ENCODE data around the gene KRT33B. TPM values are rescaled to one million over a fixed set of nuclear protein-coding genes. Genes with fewer than 3 reads are reported as not detected.

Gene KRT33B
- total and polyA plus RNA-seq, 2 of the 8 experiments (the other 6 are each of a cell fraction or from before 2014, with no cell fraction given) = not detected

GRCh38 chr17:41413353-41413957 lies 43.8 kb upstream of the KRT33B start (continued):
- TF ChIP-seq, protein P1, sequence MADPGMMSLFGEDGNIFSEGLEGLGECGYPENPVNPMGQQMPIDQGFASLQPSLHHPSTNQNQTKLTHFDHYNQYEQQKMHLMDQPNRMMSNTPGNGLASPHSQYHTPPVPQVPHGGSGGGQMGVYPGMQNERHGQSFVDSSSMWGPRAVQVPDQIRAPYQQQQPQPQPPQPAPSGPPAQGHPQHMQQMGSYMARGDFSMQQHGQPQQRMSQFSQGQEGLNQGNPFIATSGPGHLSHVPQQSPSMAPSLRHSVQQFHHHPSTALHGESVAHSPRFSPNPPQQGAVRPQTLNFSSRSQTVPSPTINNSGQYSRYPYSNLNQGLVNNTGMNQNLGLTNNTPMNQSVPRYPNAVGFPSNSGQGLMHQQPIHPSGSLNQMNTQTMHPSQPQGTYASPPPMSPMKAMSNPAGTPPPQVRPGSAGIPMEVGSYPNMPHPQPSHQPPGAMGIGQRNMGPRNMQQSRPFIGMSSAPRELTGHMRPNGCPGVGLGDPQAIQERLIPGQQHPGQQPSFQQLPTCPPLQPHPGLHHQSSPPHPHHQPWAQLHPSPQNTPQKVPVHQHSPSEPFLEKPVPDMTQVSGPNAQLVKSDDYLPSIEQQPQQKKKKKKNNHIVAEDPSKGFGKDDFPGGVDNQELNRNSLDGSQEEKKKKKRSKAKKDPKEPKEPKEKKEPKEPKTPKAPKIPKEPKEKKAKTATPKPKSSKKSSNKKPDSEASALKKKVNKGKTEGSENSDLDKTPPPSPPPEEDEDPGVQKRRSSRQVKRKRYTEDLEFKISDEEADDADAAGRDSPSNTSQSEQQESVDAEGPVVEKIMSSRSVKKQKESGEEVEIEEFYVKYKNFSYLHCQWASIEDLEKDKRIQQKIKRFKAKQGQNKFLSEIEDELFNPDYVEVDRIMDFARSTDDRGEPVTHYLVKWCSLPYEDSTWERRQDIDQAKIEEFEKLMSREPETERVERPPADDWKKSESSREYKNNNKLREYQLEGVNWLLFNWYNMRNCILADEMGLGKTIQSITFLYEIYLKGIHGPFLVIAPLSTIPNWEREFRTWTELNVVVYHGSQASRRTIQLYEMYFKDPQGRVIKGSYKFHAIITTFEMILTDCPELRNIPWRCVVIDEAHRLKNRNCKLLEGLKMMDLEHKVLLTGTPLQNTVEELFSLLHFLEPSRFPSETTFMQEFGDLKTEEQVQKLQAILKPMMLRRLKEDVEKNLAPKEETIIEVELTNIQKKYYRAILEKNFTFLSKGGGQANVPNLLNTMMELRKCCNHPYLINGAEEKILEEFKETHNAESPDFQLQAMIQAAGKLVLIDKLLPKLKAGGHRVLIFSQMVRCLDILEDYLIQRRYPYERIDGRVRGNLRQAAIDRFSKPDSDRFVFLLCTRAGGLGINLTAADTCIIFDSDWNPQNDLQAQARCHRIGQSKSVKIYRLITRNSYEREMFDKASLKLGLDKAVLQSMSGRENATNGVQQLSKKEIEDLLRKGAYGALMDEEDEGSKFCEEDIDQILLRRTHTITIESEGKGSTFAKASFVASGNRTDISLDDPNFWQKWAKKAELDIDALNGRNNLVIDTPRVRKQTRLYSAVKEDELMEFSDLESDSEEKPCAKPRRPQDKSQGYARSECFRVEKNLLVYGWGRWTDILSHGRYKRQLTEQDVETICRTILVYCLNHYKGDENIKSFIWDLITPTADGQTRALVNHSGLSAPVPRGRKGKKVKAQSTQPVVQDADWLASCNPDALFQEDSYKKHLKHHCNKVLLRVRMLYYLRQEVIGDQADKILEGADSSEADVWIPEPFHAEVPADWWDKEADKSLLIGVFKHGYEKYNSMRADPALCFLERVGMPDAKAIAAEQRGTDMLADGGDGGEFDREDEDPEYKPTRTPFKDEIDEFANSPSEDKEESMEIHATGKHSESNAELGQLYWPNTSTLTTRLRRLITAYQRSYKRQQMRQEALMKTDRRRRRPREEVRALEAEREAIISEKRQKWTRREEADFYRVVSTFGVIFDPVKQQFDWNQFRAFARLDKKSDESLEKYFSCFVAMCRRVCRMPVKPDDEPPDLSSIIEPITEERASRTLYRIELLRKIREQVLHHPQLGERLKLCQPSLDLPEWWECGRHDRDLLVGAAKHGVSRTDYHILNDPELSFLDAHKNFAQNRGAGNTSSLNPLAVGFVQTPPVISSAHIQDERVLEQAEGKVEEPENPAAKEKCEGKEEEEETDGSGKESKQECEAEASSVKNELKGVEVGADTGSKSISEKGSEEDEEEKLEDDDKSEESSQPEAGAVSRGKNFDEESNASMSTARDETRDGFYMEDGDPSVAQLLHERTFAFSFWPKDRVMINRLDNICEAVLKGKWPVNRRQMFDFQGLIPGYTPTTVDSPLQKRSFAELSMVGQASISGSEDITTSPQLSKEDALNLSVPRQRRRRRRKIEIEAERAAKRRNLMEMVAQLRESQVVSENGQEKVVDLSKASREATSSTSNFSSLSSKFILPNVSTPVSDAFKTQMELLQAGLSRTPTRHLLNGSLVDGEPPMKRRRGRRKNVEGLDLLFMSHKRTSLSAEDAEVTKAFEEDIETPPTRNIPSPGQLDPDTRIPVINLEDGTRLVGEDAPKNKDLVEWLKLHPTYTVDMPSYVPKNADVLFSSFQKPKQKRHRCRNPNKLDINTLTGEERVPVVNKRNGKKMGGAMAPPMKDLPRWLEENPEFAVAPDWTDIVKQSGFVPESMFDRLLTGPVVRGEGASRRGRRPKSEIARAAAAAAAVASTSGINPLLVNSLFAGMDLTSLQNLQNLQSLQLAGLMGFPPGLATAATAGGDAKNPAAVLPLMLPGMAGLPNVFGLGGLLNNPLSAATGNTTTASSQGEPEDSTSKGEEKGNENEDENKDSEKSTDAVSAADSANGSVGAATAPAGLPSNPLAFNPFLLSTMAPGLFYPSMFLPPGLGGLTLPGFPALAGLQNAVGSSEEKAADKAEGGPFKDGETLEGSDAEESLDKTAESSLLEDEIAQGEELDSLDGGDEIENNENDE (IDR thresholded peaks at IDR 0.05; ENCODE audit: insufficient replicate concordance, low read length) = no peak
- no peak for TF ChIP-seq EGR1 (IDR thresholded peaks at IDR 0.05; ENCODE audit: borderline replicate concordance, low read depth, low read length)
- no peak for TF ChIP-seq BRCA1 (IDR thresholded peaks at IDR 0.05; ENCODE audit: low read depth, low read length)
- no peak for TF ChIP-seq TAF1 (IDR thresholded peaks at IDR 0.05; ENCODE audit: low read depth, low read length)
- TF ChIP-seq CEBPB (IDR thresholded peaks at IDR 0.05; ENCODE audit: low read depth, low read length) = no peak
- TF ChIP-seq RXRA (IDR thresholded peaks at IDR 0.05; ENCODE audit: insufficient read depth, low read depth, low read length) = no peak
- peak; percentile 78; the same call in 1 of the 2 replicates for TF ChIP-seq TEAD4 (IDR thresholded peaks at IDR 0.05; ENCODE audit: low read depth, low read length)
- no peak for TF ChIP-seq USF2 (IDR thresholded peaks at IDR 0.05; ENCODE audit: low read length)
- TF ChIP-seq, protein P2, sequence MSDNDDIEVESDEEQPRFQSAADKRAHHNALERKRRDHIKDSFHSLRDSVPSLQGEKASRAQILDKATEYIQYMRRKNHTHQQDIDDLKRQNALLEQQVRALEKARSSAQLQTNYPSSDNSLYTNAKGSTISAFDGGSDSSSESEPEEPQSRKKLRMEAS (IDR thresholded peaks at IDR 0.05) = peak; percentile 56; the same call in 1 of the 2 replicates
